ENCODE results near the gene OVOL1. TPM values are rescaled to one million over a fixed set of nuclear protein-coding genes. Genes with fewer than 3 reads are reported as not detected.

Gene OVOL1
- total and polyA plus RNA-seq, 2 experiments from 2014 or later: 1.5 to 3.3 TPM

- Histone ChIP-seq H4K20me1 (replicated peaks; ENCODE audit: insufficient read depth) (no peaks in the 10 kb centered on the region), H3F3A (replicated peaks; ENCODE audit: low read depth) (no peaks in the 10 kb centered on the region), H3K9me2 (ENCODE audit: insufficient read depth) (no peaks in the 10 kb centered on the region), H3K79me2 (replicated peaks; ENCODE audit: insufficient read depth) (no peaks in the 10 kb centered on the region), H3K27ac (ENCODE audit: low read depth) (no peak overlapping the region), H2AFZ (no peak overlapping the region), H3K36me3 (ENCODE audit: insufficient read depth) (no peaks in the 10 kb centered on the region), H3K4me2 (no peak overlapping the region), H3K4me1 (ENCODE audit: insufficient read depth) (no peaks in the 10 kb centered on the region; the same call in 1 of the 2 replicates), H3K27me3 (ENCODE audit: insufficient read depth) (no peaks in the 10 kb centered on the region), H3K4me3 (no peak overlapping the region)
- Mint-ChIP-seq H3K4me3 (no peak overlapping the region), H3K4me1 (peaks cover 4% of the 10 kb centered on the region; the same call in 1 of the 3 replicates), H3K36me3 (ENCODE audit: low read depth) (no peaks in the 10 kb centered on the region), H3K9me3 (no peaks in the 10 kb centered on the region; the same call in 2 of the 3 replicates), H3K27me3 (ENCODE audit: insufficient read depth, low read depth, poor library complexity) (peaks cover 7% of the 10 kb centered on the region), H3K27ac (no peak overlapping the region)
- no peak for TF ChIP-seq POLR2AphosphoS5 (IDR thresholded peaks at IDR 0.05; ENCODE audit: low read depth)
- TF ChIP-seq ZNF114 (CRISPR knock-in tag; IDR thresholded peaks at IDR 0.05): no peak
- no peak for TF ChIP-seq REST (IDR thresholded peaks at IDR 0.05; ENCODE audit: unreplicated experiment)
- no peak for TF ChIP-seq ETS1 (IDR thresholded peaks at IDR 0.05)
- TF ChIP-seq ZNF462 (CRISPR knock-in tag; IDR thresholded peaks at IDR 0.05): no peak
- TF ChIP-seq NANOG (IDR thresholded peaks at IDR 0.05; ENCODE audit: borderline replicate concordance): no peak
- TF ChIP-seq EZH2 (IDR thresholded peaks at IDR 0.05; ENCODE audit: low read depth, unreplicated experiment): no peak
- no peak for TF ChIP-seq JUNB (IDR thresholded peaks at IDR 0.05; ENCODE audit: unreplicated experiment)
- no peak for TF ChIP-seq CTCF (conservative IDR thresholded peaks at IDR 0.05; ENCODE audit: low read depth in 2 of 2)
- no peak for TF ChIP-seq STAT1 (IDR thresholded peaks at IDR 0.05; ENCODE audit: unreplicated experiment)
- TF ChIP-seq EZH2phosphoT487 (IDR thresholded peaks at IDR 0.05; ENCODE audit: unreplicated experiment): no peak
- TF ChIP-seq ZNF331 (CRISPR knock-in tag; IDR thresholded peaks at IDR 0.05; ENCODE audit: low read depth): no peak
- TF ChIP-seq CREB1 (CRISPR knock-in tag; IDR thresholded peaks at IDR 0.05; ENCODE audit: low read depth): no peak
- ATAC-seq (no peak), DNase-seq (ENCODE audit: low spot score) (no peak)
Observed at GRCh38 chr11:65808744-65809341, 22.0 kb downstream of the OVOL1 start.

Data from GM23338 (cell line).